IMR-90 (cell line): Measurements from ENCODE around the gene DELE1. TPM values are rescaled to one million over a fixed set of nuclear protein-coding genes. Genes with fewer than 3 reads are reported as not detected.
A peak's percentile ranks its signal among the peaks of the same experiment; 100 is the strongest.

ENCODE experiments used
- CEBPB ChIP-seq: IDR thresholded peaks from 2 replicates; pipeline ENCODE4 v1.6.1; 2012; ENCODE audit warnings: low read depth, low read length, improper control_type of control experiment
- CHD1 ChIP-seq: IDR thresholded peaks from 2 replicates; pipeline ENCODE4 v1.6.1; 2012; ENCODE audit warnings: low read depth, low read length, improper control_type of control experiment
- MAFK ChIP-seq: IDR thresholded peaks from 2 replicates; pipeline ENCODE4 v1.6.1; 2012; ENCODE audit warnings: low read depth, low read length, improper control_type of control experiment
- RAD21 ChIP-seq: IDR thresholded peaks from 2 replicates; pipeline ENCODE4 v1.6.1; 2012; ENCODE audit warnings: low read length, improper control_type of control experiment
- polyA plus RNA-seq, 3 experiments: library from polyadenylated mRNA; depleted of rRNA; stranded (reverse); fragments of >200 nt; gene quantifications; 2 replicates each; pipeline ENCODE4 v1.2.3, GENCODE V29; 2012; ENCODE audit warnings: low replicate concordance in 1 of 3
- total RNA-seq: library from RNA; depleted of rRNA; stranded (reverse); fragments of >200 nt; gene quantifications from 2 replicates; pipeline ENCODE4 v1.2.3, GENCODE V29; 2012
- TF ChIP-seq, protein P1 (sequence below): fragments of 150-350 bp; IDR thresholded peaks from 2 replicates; pipeline ENCODE4 v1.6.1; 2016; ENCODE audit warnings: low read depth, mild to moderate bottlenecking, low read length, moderate library complexity, borderline replicate concordance

Gene DELE1
- total and polyA plus RNA-seq, 2 of the 4 experiments (the other 2 are of a cell fraction), result 28.0 to 66.1 TPM

DNA sequence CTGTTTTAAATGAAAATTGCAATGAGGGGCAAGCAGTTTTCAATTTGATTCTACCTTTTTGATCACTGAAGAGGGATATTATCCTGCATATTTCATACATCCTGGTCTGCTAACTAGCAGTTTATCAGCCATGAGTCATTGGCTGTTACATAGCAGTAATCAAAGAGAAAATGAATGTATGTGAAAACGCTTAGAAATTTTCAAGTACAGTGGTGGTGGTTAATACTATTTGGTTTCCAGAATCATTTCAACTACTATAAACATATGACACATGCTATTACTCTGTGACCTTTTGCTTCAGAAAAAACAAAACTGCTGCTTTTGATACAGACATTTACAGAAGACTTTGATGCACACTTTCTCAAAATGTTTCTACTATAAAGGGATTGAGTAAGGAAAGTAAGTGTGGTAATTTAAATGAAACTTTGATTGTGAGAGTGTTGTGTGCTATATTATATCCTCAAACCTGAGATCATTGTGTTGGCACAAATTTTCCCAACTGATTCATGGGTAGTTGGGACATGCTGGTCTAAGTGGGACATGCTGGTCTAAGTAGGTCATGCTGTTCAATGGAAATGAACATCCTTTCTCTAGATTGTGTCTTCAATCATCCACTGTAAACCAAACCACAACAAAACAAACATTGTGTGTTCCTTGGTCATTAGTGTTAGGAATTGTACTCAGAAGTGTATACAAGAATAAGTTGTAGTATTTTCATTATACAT lies 50.4 kb downstream of the DELE1 start (continued):
- TF ChIP-seq RAD21 (no peak), CHD1 (no peak), CEBPB (peak; percentile 32; the same call in 1 of the 2 replicates), MAFK (peak; percentile 22; the same call in 1 of the 2 replicates)
- TF ChIP-seq, protein P1, sequence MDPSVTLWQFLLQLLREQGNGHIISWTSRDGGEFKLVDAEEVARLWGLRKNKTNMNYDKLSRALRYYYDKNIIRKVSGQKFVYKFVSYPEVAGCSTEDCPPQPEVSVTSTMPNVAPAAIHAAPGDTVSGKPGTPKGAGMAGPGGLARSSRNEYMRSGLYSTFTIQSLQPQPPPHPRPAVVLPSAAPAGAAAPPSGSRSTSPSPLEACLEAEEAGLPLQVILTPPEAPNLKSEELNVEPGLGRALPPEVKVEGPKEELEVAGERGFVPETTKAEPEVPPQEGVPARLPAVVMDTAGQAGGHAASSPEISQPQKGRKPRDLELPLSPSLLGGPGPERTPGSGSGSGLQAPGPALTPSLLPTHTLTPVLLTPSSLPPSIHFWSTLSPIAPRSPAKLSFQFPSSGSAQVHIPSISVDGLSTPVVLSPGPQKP, result no peak
